Measurements from ENCODE around the gene ZNF446. TPM values are rescaled to one million over a fixed set of nuclear protein-coding genes. Genes with fewer than 3 reads are reported as not detected.
A peak's percentile ranks its signal among the peaks of the same experiment; 100 is the strongest.

ZNF446 gene
- total RNA-seq, 1 experiment from 2014 or later = 13.9 TPM

DNA sequence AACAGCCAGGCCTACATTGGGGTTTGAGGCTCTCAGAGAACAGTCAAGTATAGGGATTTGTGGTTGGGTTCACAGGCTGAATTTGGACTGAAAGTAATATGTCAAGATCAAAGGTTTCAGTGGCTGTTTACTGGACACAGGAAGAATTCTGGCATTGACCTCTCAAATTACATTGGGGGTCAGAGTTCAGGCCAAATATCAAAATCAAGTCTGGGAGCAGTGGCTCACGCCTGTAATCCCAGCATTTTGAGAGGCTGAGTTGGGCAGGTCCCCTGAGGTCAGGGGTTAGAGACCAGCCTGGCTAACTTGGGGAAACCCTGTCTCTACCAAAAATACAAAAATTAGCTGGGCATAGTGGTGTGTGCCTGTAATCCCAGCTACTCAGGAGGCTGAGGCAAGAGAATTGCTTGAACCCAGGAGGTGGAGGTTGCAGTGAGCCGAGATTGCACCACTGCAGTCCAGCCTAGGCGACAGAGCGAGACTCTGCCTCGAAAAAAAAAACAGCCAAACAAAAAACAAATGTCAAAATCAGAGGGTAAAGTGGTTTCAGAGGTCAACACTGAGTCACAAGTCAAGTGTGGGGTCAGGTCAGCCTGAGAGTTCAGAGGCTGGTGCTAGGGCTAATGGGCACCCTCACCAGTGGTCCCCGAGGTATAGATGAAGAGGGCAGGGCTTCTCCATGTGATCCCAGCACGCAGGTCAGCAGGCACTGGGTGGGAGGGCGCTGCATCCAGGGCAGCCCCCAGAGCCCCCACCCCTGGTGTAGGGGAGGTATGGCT lies 34.1 kb downstream of the ZNF446 start:
- CTCF ChIA-PET = no interaction called here
- DNase-seq = no peak

DNA sequence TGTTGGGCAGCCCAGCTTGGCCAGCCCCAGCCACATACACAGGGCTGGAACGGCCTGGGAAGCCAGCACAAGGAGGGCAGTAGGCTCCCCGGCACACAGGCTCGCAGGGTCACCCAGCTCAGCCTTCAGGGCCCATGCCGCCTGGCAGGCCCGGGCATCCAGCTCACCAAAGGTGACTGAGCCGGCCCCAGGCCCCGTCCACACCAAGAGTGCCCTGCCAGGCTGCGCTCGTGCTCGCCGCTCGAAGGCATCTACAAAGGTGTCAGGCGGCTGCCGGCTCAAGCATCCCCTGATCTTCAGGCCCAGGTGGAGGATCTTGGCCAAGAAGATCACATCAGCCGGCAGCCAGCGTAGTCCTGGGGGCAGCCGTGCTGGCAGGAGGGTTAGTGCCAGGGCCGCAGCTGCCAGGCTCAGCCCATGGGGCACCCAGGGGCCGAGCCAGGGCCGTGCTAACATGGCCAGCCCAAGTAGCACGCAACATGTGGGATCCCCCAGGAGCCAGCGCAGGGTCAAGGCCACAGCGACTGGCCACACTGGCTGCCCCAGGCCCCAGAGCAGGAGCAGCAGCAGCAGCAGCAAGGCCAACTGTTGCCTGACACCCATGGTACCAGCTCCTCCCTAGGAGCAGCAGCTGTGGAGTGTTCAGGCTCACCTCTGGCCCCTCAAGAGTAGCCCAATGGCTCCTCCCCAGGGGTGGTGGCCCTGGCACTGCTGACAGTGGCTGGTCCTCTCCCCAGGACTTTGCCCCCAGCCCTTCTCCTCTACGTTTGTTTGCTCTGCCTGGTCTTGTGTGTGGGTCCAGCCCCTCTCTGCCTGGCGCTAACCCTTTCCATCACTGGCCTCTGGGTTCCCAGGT lies 35.4 kb downstream of the ZNF446 start, which contains the start of gene SLC27A5:
Gene SLC27A5 (minus strand): TSS at position 640 of the 856 bp plus-strand sequence. CDS start 37 bp downstream, at position 603.
- DNase-seq = no peak
- no peaks in the 10 kb centered on the region for H3K9me3 Mint-ChIP-seq (ENCODE audit: low read depth, unreplicated experiment)
- no TSS peak for BruUV-seq (replicated peaks)
- peaks cover 49% of the 10 kb centered on the region for H3K36me3 Mint-ChIP-seq (ENCODE audit: insufficient read depth, unreplicated experiment)
- H3K27me3 Mint-ChIP-seq (ENCODE audit: unreplicated experiment) = no peaks in the 10 kb centered on the region
- H3K4me1 Mint-ChIP-seq (ENCODE audit: low read depth, unreplicated experiment) = peaks cover 19% of the 10 kb centered on the region
- H3K27ac Mint-ChIP-seq (ENCODE audit: unreplicated experiment) = no peak within 1 kb of the TSS
- no peak for TF ChIP-seq CTCF (IDR thresholded peaks at IDR 0.05; ENCODE audit: unreplicated experiment)
- CTCF ChIA-PET = no interaction called here
- intact Hi-C loops (cut with micrococcal nuclease; ENCODE audit: unreplicated experiment) = no loop called here
- H3K4me3 Mint-ChIP-seq (ENCODE audit: low read depth, unreplicated experiment) = no peak within 1 kb of the TSS

More for the DNA sequence above, 34.1 kb downstream of the ZNF446 start:
- Mint-ChIP-seq H3K4me3 (ENCODE audit: low read depth, unreplicated experiment) (no peak overlapping the region), H3K36me3 (ENCODE audit: insufficient read depth, unreplicated experiment) (peaks cover 36% of the 10 kb centered on the region), H3K9me3 (ENCODE audit: low read depth, unreplicated experiment) (no peaks in the 10 kb centered on the region), H3K27me3 (ENCODE audit: unreplicated experiment) (no peaks in the 10 kb centered on the region), H3K4me1 (ENCODE audit: low read depth, unreplicated experiment) (peaks cover 11% of the 10 kb centered on the region), H3K27ac (ENCODE audit: unreplicated experiment) (no peak overlapping the region)
- intact Hi-C loops (cut with micrococcal nuclease; ENCODE audit: unreplicated experiment) = no loop called here
- BruUV-seq (replicated peaks) = no TSS peak
- TF ChIP-seq CTCF (IDR thresholded peaks at IDR 0.05; ENCODE audit: unreplicated experiment) = no peak

GRCh38 chr19:58513213-58513693 lies 37.1 kb downstream of the ZNF446 start:
- Mint-ChIP-seq H3K27me3 (ENCODE audit: unreplicated experiment) (no peaks in the 10 kb centered on the region), H3K4me3 (ENCODE audit: low read depth, unreplicated experiment) (peak overlapping the region; percentile 69), H3K27ac (ENCODE audit: unreplicated experiment) (peak overlapping the region; percentile 73), H3K4me1 (ENCODE audit: low read depth, unreplicated experiment) (peaks cover 26% of the 10 kb centered on the region), H3K9me3 (ENCODE audit: low read depth, unreplicated experiment) (no peaks in the 10 kb centered on the region), H3K36me3 (ENCODE audit: insufficient read depth, unreplicated experiment) (peaks cover 64% of the 10 kb centered on the region)
- no peak for DNase-seq
- no peak for TF ChIP-seq CTCF (IDR thresholded peaks at IDR 0.05; ENCODE audit: unreplicated experiment)
- BruUV-seq (replicated peaks) = no TSS peak
- CTCF ChIA-PET = interaction anchor here (0.7 to 1.3 kb wide), 4 partner anchors 9 to 168 kb away, joined by 3 to 7 read pairs (median 4); partner anchors contain the start of genes CHMP2A and ZNF446
- intact Hi-C loops (cut with micrococcal nuclease; ENCODE audit: unreplicated experiment) = no loop called here

GRCh38 chr19:58513694-58514563 lies 37.8 kb downstream of the ZNF446 start:
- CTCF ChIA-PET = interaction anchor here (0.6 to 1.3 kb wide), 6 partner anchors 9 to 169 kb away, joined by 3 to 7 read pairs (median 4); partner anchors contain the start of genes CHMP2A, ZNF446 and ZNF584
- H3K27ac Mint-ChIP-seq (ENCODE audit: unreplicated experiment) = peak overlapping the region; percentile 73
- DNase-seq = peak; percentile 93
- no TSS peak for BruUV-seq (replicated peaks)
- intact Hi-C loops (cut with micrococcal nuclease; ENCODE audit: unreplicated experiment) = no loop called here
- H3K9me3 Mint-ChIP-seq (ENCODE audit: low read depth, unreplicated experiment) = no peaks in the 10 kb centered on the region
- peaks cover 71% of the 10 kb centered on the region for H3K36me3 Mint-ChIP-seq (ENCODE audit: insufficient read depth, unreplicated experiment)
- H3K27me3 Mint-ChIP-seq (ENCODE audit: unreplicated experiment) = no peaks in the 10 kb centered on the region
- peak overlapping the region; percentile 69 for H3K4me3 Mint-ChIP-seq (ENCODE audit: low read depth, unreplicated experiment)
- peak; percentile 96 for TF ChIP-seq CTCF (IDR thresholded peaks at IDR 0.05; ENCODE audit: unreplicated experiment)
- H3K4me1 Mint-ChIP-seq (ENCODE audit: low read depth, unreplicated experiment) = peaks cover 33% of the 10 kb centered on the region
